ENCODE data around the gene DLGAP1.

GRCh38 chr18:3510024-3510423 lies 945.1 kb downstream of the DLGAP1 start:
- TF ChIP-seq, protein P1, sequence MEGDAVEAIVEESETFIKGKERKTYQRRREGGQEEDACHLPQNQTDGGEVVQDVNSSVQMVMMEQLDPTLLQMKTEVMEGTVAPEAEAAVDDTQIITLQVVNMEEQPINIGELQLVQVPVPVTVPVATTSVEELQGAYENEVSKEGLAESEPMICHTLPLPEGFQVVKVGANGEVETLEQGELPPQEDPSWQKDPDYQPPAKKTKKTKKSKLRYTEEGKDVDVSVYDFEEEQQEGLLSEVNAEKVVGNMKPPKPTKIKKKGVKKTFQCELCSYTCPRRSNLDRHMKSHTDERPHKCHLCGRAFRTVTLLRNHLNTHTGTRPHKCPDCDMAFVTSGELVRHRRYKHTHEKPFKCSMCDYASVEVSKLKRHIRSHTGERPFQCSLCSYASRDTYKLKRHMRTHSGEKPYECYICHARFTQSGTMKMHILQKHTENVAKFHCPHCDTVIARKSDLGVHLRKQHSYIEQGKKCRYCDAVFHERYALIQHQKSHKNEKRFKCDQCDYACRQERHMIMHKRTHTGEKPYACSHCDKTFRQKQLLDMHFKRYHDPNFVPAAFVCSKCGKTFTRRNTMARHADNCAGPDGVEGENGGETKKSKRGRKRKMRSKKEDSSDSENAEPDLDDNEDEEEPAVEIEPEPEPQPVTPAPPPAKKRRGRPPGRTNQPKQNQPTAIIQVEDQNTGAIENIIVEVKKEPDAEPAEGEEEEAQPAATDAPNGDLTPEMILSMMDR (IDR thresholded peaks at IDR 0.05) = no peak
- TF ChIP-seq POLR2A (IDR thresholded peaks at IDR 0.05) = no peak
